ENCODE data around the gene SEMA3A.
"Not testable (repeated sequence)": the region's sequence is repeated elsewhere in the genome, so short reads cannot be mapped to it uniquely, and the experiment has no call there.

SEMA3A gene

GRCh38 chr7:84058311-84059076 is 136.1 kb downstream of the SEMA3A start:
- no peak for FAIRE-seq

- FAIRE-seq, result no peak
These were observed 137.0 kb downstream of the SEMA3A start for GRCh38 chr7:84057576-84057975.

- no peak for FAIRE-seq
These were observed 138.5 kb downstream of the SEMA3A start for GRCh38 chr7:84055904-84056605.

GRCh38 chr7:84055199-84055598 is 139.4 kb downstream of the SEMA3A start:
- not testable (repeated sequence) for FAIRE-seq

- FAIRE-seq, result no peak
These were observed 145.3 kb downstream of the SEMA3A start for GRCh38 chr7:84049071-84049836.

- FAIRE-seq, result no peak
These were observed 147.5 kb downstream of the SEMA3A start for GRCh38 chr7:84047085-84047484.

- no peak for FAIRE-seq
These were observed 149.8 kb downstream of the SEMA3A start for GRCh38 chr7:84044834-84045233.

GRCh38 chr7:84043661-84044191 is 150.9 kb downstream of the SEMA3A start:
- no peak for FAIRE-seq

GRCh38 chr7:84042110-84042539 is 152.5 kb downstream of the SEMA3A start:
- FAIRE-seq, result no peak

- no peak for FAIRE-seq
These were observed 152.9 kb downstream of the SEMA3A start for GRCh38 chr7:84041649-84042048.

GRCh38 chr7:84040355-84040754 is 154.2 kb downstream of the SEMA3A start:
- no peak for FAIRE-seq

GRCh38 chr7:84039432-84039831 is 155.2 kb downstream of the SEMA3A start:
- FAIRE-seq, result no peak

- FAIRE-seq, result no peak
These were observed 166.9 kb downstream of the SEMA3A start for GRCh38 chr7:84027678-84028077.

GRCh38 chr7:84025332-84025927 is 169.2 kb downstream of the SEMA3A start:
- FAIRE-seq, result no peak

GRCh38 chr7:84022684-84023308 is 171.8 kb downstream of the SEMA3A start:
- FAIRE-seq, result peak; percentile 38

GRCh38 chr7:84022009-84022408 is 172.6 kb downstream of the SEMA3A start:
- FAIRE-seq, result no peak

- no peak for FAIRE-seq
These were observed 173.2 kb downstream of the SEMA3A start for GRCh38 chr7:84021292-84021908.

GRCh38 chr7:84017651-84018050 is 176.9 kb downstream of the SEMA3A start:
- no peak for FAIRE-seq

GRCh38 chr7:84013616-84014240 is 180.9 kb downstream of the SEMA3A start:
- no peak for FAIRE-seq

GRCh38 chr7:84009782-84010181 is 184.8 kb downstream of the SEMA3A start:
- FAIRE-seq, result peak; percentile 41

- no peak for FAIRE-seq
These were observed 185.5 kb downstream of the SEMA3A start for GRCh38 chr7:84009051-84009450.

All from colon (tissue), 2 donors.